HCT116 (cell line): ENCODE results near the gene ARHGAP9. TPM values are rescaled to one million over a fixed set of nuclear protein-coding genes. Genes with fewer than 3 reads are reported as not detected.

ENCODE experiments used
- ATAC-seq: fragments of 200-7000 bp; cut with Tn5 transposase; 2 replicates; pipeline ENCODE4 v1.9.1; 2020; ENCODE audit warnings: mild to moderate bottlenecking, moderate library complexity
- BruUV-seq: library from RNA; stranded (reverse); fragments of 400-500 nt; replicated peaks from 2 replicates; lab custom pipeline; 2021; lab: Mats Ljungman, UMichigan
- CTCF ChIA-PET: fragments of 300-600 bp; sonication (Branson Sonifier 250); formaldehyde crosslinking; loops from one replicate; lab custom pipeline; 2021; ENCODE audit warnings: antibody characterized with exemption; lab: Charles Lee
- POLR2A ChIA-PET: fragments of 300-600, 350-600 bp; sonication (Branson Sonifier 250); formaldehyde crosslinking; loops from one replicate; lab custom pipeline; 2021; ENCODE audit warnings: antibody characterized with exemption; lab: Charles Lee
- RAD21 ChIA-PET, 2 experiments: fragments of 300-600 bp; sonication (Branson Sonifier 250); formaldehyde crosslinking; loops; one replicate each; lab custom pipeline; 2023; ENCODE audit warnings: low total read pairs in 2 of 2; ENCODE audit not compliant: uncharacterized antibody in 2 of 2, unreplicated experiment in 2 of 2, low non-redundant PET in 1 of 2; lab: Charles Lee
- DNase-seq: peaks from one replicate; pipeline ENCODE4 v3.0.0-alpha.2; 2010; ENCODE audit warnings: low read depth, low spot score
- H2AFZ ChIP-seq: fragments of 200-600 bp; shearing (Covaris generic), sonication (generic); 2 replicates; pipeline ENCODE4 v1.6.1; 2017; ENCODE audit warnings: low read depth, mixed run types, mixed read lengths, antibody characterized with exemption, low read length; ENCODE audit not compliant: poor library complexity, severe bottlenecking
- H3K27ac ChIP-seq: 2 replicates; pipeline ENCODE4 v1.5.1; 2012; ENCODE audit warnings: low read depth, low read length
- H3K27me3 ChIP-seq: fragments of 200-600 bp; sonication (generic); 2 replicates; pipeline ENCODE4 v1.6.1; 2016; ENCODE audit warnings: mixed run types, low read length, mixed read lengths; ENCODE audit not compliant: insufficient read depth
- H3K36me3 ChIP-seq, 2 experiments: fragments of 200-500 bp in 1 of 2; fragments of 200-600 bp in 1 of 2; sonication (Bioruptor generic) in 1 of 2; sonication (generic) in 1 of 2; 2 replicates each; pipeline versions ENCODE4 v1.5.1 to v1.6.1; 2014 to 2016; ENCODE audit warnings: low read length in 2 of 2, inconsistent platforms in 1 of 2, mixed read lengths in 1 of 2, mixed run types in 1 of 2; ENCODE audit not compliant: insufficient read depth in 2 of 2, control insufficient read depth in 1 of 2
- H3K4me1 ChIP-seq, 2 experiments: fragments of 200-600 bp in 1 of 2; sonication (generic) in 1 of 2; 2 replicates each; pipeline versions ENCODE4 v1.5.1 to v1.6.1; 2012 to 2017; ENCODE audit warnings: low read length in 2 of 2, inconsistent platforms in 1 of 2, mild to moderate bottlenecking in 1 of 2, mixed read lengths in 1 of 2, mixed run types in 1 of 2, moderate library complexity in 1 of 2; ENCODE audit not compliant: insufficient read depth in 2 of 2, control insufficient read depth in 1 of 2
- H3K4me2 ChIP-seq: fragments of 200-600 bp; sonication (generic); 2 replicates; pipeline ENCODE4 v1.6.1; 2017; ENCODE audit warnings: mixed run types, low read length, mixed read lengths
- H3K4me3 ChIP-seq, 2 experiments: fragments of 200-600 bp in 1 of 2; sonication (generic) in 1 of 2; replicated peaks in 1 of 2; 2 replicates each; pipeline ENCODE4 v1.5.1; 2011 to 2016; ENCODE audit warnings: low read length in 2 of 2, control low read depth in 1 of 2, low read depth in 1 of 2, mild to moderate bottlenecking in 1 of 2, mixed read lengths in 1 of 2, mixed run types in 1 of 2
- H3K79me2 ChIP-seq: fragments of 200-600 bp; sonication (generic); 2 replicates; pipeline ENCODE4 v1.6.1; 2017; ENCODE audit warnings: mild to moderate bottlenecking, mixed run types, low read length, moderate library complexity, mixed read lengths; ENCODE audit not compliant: insufficient read depth
- H3K9ac ChIP-seq: fragments of 200-600 bp; sonication (generic); 2 replicates; pipeline ENCODE4 v1.6.1; 2016; ENCODE audit warnings: low read length, mixed read lengths
- H3K9me2 ChIP-seq: fragments of 200-600 bp; sonication (generic), shearing (Covaris generic); 2 replicates; pipeline ENCODE4 v1.6.1; 2017; ENCODE audit warnings: mixed run types, mild to moderate bottlenecking, moderate library complexity; ENCODE audit not compliant: insufficient read depth
- H3K9me3 ChIP-seq, 2 experiments: fragments of 200-500 bp in 1 of 2; fragments of 200-600 bp in 1 of 2; sonication (Bioruptor generic) in 1 of 2; sonication (generic) in 1 of 2; 2 replicates each; pipeline ENCODE4 v1.6.1; 2014 to 2017; ENCODE audit warnings: low read length in 2 of 2, mixed read lengths in 2 of 2, inconsistent platforms in 1 of 2, low read depth in 1 of 2, mild to moderate bottlenecking in 1 of 2, mixed run types in 1 of 2, moderate library complexity in 1 of 2; ENCODE audit not compliant: control insufficient read depth in 1 of 2, insufficient read depth in 1 of 2
- H4K20me1 ChIP-seq: fragments of 200-600 bp; sonication (generic), shearing (Covaris generic); 2 replicates; pipeline ENCODE4 v1.6.1; 2017; ENCODE audit warnings: mixed run types, mild to moderate bottlenecking, moderate library complexity; ENCODE audit not compliant: insufficient read depth
- CTCF ChIP-seq, 3 experiments: fragments of 200-600 bp in 1 of 3; sonication (generic) in 1 of 3; IDR thresholded peaks in 2 of 3; conservative IDR thresholded peaks in 1 of 3; 2 replicates each; pipeline ENCODE4 v1.5.1; 2012 to 2017; ENCODE audit warnings: low read depth in 2 of 3, low read length in 2 of 3, antibody characterized with exemption in 1 of 3, borderline replicate concordance in 1 of 3, control low read depth in 1 of 3, mild to moderate bottlenecking in 1 of 3, mixed read lengths in 1 of 3, mixed run types in 1 of 3, moderate library complexity in 1 of 3; ENCODE audit not compliant: insufficient read depth in 1 of 3
- EZH2 ChIP-seq: fragments of 200-600 bp; sonication (generic); IDR thresholded peaks from 2 replicates; pipeline ENCODE4 v1.6.1; 2017; ENCODE audit warnings: antibody characterized with exemption, mixed run types
- EZH2phosphoT487 ChIP-seq: fragments of 200-600 bp; IDR thresholded peaks from 2 replicates; pipeline ENCODE4 v1.6.1; 2018; ENCODE audit warnings: antibody characterized with exemption, borderline replicate concordance
- FOSL1 ChIP-seq: IDR thresholded peaks from 2 replicates; pipeline ENCODE4 v1.6.1; 2012; ENCODE audit warnings: low read depth
- SP1 ChIP-seq: IDR thresholded peaks from 2 replicates; pipeline ENCODE4 v1.6.1; 2012; ENCODE audit warnings: low read depth
- YY1 ChIP-seq: IDR thresholded peaks from 2 replicates; pipeline ENCODE4 v1.6.1; 2011; ENCODE audit warnings: low read length, low read depth, moderate library complexity, mild to moderate bottlenecking; ENCODE audit not compliant: insufficient replicate concordance; ENCODE audit errors: extremely low read depth
- ZNF274 ChIP-seq: fragments of 200-500 bp; sonication (Bioruptor generic); IDR thresholded peaks from 2 replicates; pipeline ENCODE4 v1.6.1; 2014; ENCODE audit warnings: mild to moderate bottlenecking, low read depth, low read length, inconsistent platforms
- intact Hi-C: fragments of 100-400 bp; cut with micrococcal nuclease; formaldehyde crosslinking; loops from 2 replicates; pipeline ENCODE4 v1.10.0; 2022
- total RNA-seq: library from RNA; stranded (reverse); gene quantifications from one replicate; pipeline ENCODE4 v1.2.1, GENCODE V29; 2021; ENCODE audit not compliant: unreplicated experiment
- TF ChIP-seq, protein P1 (sequence below): IDR thresholded peaks from 2 replicates; pipeline ENCODE4 v1.6.1; 2012; ENCODE audit warnings: low read depth

ARHGAP9 gene
- total RNA-seq, 1 experiment from 2014 or later: 0.84 TPM

DNA sequence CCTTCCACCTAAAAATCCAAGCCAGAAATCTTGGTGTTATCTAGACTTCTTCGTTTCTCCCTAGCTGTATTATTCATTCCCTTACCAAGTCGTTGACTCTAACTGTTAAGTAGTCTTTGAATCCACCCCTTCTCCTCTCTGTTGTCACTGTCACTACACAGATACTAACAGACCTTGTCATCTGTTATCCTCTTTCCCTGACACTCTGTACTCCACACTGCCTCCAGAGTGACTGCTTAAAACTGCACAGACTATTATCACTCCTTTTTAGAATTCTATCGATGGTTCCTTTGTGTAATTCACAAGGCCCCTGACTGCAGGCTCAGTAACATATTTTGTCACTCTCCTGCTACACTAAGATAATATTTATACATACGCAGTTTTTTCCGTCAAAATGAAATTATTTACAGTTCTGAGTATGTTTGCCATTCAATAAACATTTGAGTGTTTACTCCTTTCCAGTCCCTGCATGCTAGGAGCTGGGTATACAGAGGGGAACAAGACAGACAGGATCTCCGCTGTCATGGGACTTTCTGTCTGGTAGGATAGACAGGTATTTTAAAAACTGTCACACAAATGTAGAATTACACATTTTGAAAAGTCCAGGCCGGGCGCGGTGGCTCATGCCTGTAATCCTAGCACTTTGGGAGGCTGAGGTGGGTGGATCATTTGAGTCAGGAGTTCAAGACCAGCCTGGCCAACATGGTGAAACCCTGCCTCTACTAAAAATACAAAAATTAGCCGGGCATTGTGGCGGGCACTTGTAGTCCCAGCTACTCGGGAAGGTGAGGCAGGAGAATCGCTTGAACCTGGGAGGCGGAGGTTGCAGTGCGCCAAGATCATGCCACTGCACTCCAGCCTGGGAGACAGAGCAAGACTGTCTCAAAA, 12.0 kb upstream of the ARHGAP9 start:
- H3K4me1 ChIP-seq: peaks cover 4 to 14% of the 10 kb centered on the region in 2 experiments; a peak in 3 of 4 replicates
- H3K9me2 ChIP-seq: no peaks in the 10 kb centered on the region
- BruUV-seq: TSS peak; percentile 8
- CTCF ChIA-PET: no interaction called here
- intact Hi-C loops: no loop called here
- H3K27me3 ChIP-seq: no peaks in the 10 kb centered on the region
- no peaks in the 10 kb centered on the region for H4K20me1 ChIP-seq
- H3K9me3 ChIP-seq: no peaks in the 10 kb centered on the region
- peak in 2 of 3 experiments; percentile 27 to 34; a peak in 2 of 6 replicates for TF ChIP-seq CTCF (IDR thresholded peaks at IDR 0.05 in 2 of 3, conservative IDR thresholded peaks at IDR 0.05 in 1 of 3; ENCODE audit: borderline replicate concordance in 1 of 3, insufficient read depth in 1 of 3, low read depth in 2 of 3, low read length in 2 of 3)
- no peak for TF ChIP-seq YY1
- DNase-seq (no peak), ATAC-seq (peak; percentile 37)
- no peak overlapping the region for H3K4me3 ChIP-seq
- no peak overlapping the region for H3K27ac ChIP-seq
- H3K79me2 ChIP-seq: peaks cover 41% of the 10 kb centered on the region
- H3K36me3 ChIP-seq: peaks cover 21 to 37% of the 10 kb centered on the region in 2 experiments
- RAD21 ChIA-PET: no interaction called here
- POLR2A ChIA-PET: interaction anchor here (0.8 kb wide), 1 partner anchor 29 kb away, joined by 6 read pairs; no protein-coding TSS in a partner anchor
- H3K4me2 ChIP-seq: no peak overlapping the region
- H2AFZ ChIP-seq: no peak overlapping the region
- no peak overlapping the region for H3K9ac ChIP-seq

GRCh38 chr12:57490126-57490525, 10.5 kb upstream of the ARHGAP9 start:
- no peaks in the 10 kb centered on the region for H4K20me1 ChIP-seq
- ATAC-seq (no peak), DNase-seq (no peak)
- ChIA-PET POLR2A (no interaction called here), CTCF (no interaction called here), RAD21 (no interaction called here)
- no peak overlapping the region for H2AFZ ChIP-seq
- H3K27me3 ChIP-seq: no peaks in the 10 kb centered on the region
- no peak overlapping the region for H3K4me3 ChIP-seq
- no peak overlapping the region for H3K4me2 ChIP-seq
- H3K9me2 ChIP-seq: no peaks in the 10 kb centered on the region
- H3K79me2 ChIP-seq: peaks cover 41% of the 10 kb centered on the region
- BruUV-seq: no TSS peak
- H3K4me1 ChIP-seq: peaks cover 4 to 14% of the 10 kb centered on the region in 2 experiments; a peak in 3 of 4 replicates
- no peak overlapping the region for H3K9ac ChIP-seq
- H3K27ac ChIP-seq: no peak overlapping the region
- peaks cover 21 to 35% of the 10 kb centered on the region in 2 experiments for H3K36me3 ChIP-seq
- intact Hi-C loops: no loop called here
- H3K9me3 ChIP-seq: no peaks in the 10 kb centered on the region
- TF ChIP-seq YY1: no peak
- TF ChIP-seq, protein P1, sequence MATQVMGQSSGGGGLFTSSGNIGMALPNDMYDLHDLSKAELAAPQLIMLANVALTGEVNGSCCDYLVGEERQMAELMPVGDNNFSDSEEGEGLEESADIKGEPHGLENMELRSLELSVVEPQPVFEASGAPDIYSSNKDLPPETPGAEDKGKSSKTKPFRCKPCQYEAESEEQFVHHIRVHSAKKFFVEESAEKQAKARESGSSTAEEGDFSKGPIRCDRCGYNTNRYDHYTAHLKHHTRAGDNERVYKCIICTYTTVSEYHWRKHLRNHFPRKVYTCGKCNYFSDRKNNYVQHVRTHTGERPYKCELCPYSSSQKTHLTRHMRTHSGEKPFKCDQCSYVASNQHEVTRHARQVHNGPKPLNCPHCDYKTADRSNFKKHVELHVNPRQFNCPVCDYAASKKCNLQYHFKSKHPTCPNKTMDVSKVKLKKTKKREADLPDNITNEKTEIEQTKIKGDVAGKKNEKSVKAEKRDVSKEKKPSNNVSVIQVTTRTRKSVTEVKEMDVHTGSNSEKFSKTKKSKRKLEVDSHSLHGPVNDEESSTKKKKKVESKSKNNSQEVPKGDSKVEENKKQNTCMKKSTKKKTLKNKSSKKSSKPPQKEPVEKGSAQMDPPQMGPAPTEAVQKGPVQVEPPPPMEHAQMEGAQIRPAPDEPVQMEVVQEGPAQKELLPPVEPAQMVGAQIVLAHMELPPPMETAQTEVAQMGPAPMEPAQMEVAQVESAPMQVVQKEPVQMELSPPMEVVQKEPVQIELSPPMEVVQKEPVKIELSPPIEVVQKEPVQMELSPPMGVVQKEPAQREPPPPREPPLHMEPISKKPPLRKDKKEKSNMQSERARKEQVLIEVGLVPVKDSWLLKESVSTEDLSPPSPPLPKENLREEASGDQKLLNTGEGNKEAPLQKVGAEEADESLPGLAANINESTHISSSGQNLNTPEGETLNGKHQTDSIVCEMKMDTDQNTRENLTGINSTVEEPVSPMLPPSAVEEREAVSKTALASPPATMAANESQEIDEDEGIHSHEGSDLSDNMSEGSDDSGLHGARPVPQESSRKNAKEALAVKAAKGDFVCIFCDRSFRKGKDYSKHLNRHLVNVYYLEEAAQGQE: no peak
- TF ChIP-seq EZH2: no peak
- no peak for TF ChIP-seq ZNF274
- TF ChIP-seq CTCF (IDR thresholded peaks at IDR 0.05 in 2 of 3, conservative IDR thresholded peaks at IDR 0.05 in 1 of 3; ENCODE audit: borderline replicate concordance in 1 of 3, insufficient read depth in 1 of 3, low read depth in 2 of 3, low read length in 2 of 3): no peak
- TF ChIP-seq FOSL1: no peak
- no peak for TF ChIP-seq EZH2phosphoT487
- no peak for TF ChIP-seq SP1
